GM11168 (cell line): ENCODE data around the gene VRK3.

Experiments
- in situ Hi-C: fragments of 300-500 bp; cut with MboI; formaldehyde crosslinking; loops from one replicate; pipeline ENCODE4 v1.12.0; 2022; ENCODE audit warnings: low sequenced_read_pairs; ENCODE audit not compliant: unreplicated experiment

VRK3 gene

GRCh38 chr19:49936549-49936948, 88.6 kb downstream of the VRK3 start:
- in situ Hi-C loops = loop anchor here (5.0 kb wide), 1 partner anchor 46 kb away; no protein-coding TSS in a partner anchor

GRCh38 chr19:49933643-49934042, 91.5 kb downstream of the VRK3 start:
- in situ Hi-C loops = no loop called here

- in situ Hi-C loops = no loop called here
Measured at GRCh38 chr19:49932731-49933131, 92.4 kb downstream of the VRK3 start.

- in situ Hi-C loops = no loop called here
Measured at GRCh38 chr19:49932041-49932451, 93.1 kb downstream of the VRK3 start.

- in situ Hi-C loops = no loop called here
Measured at GRCh38 chr19:49931293-49932040, 93.7 kb downstream of the VRK3 start.

- in situ Hi-C loops = no loop called here
Measured at GRCh38 chr19:49930483-49931011, 94.6 kb downstream of the VRK3 start.

- in situ Hi-C loops = no loop called here
Measured at GRCh38 chr19:49929611-49930482, 95.3 kb downstream of the VRK3 start.

GRCh38 chr19:49929121-49929610, 96.0 kb downstream of the VRK3 start, which contains the start of the genes ATF5 and NUP62:
ATF5 (plus strand) TSS chr19:49929205; CDS start chr19:49930851, 1,646 bp downstream.
NUP62 (minus strand) TSS chr19:49929504; CDS start chr19:49909807, 19,697 bp downstream.
- in situ Hi-C loops = no loop called here

- in situ Hi-C loops = no loop called here
Measured at GRCh38 chr19:49927526-49928264, 97.5 kb downstream of the VRK3 start.

- in situ Hi-C loops = no loop called here
Measured at GRCh38 chr19:49926515-49926914, 98.7 kb downstream of the VRK3 start.
